IMR-90 (cell line): ENCODE results near the gene CNDP2. TPM values are rescaled to one million over a fixed set of nuclear protein-coding genes. Genes with fewer than 3 reads are reported as not detected.
A peak's percentile ranks its signal among the peaks of the same experiment; 100 is the strongest.

Source experiments
- ATAC-seq: fragments of 200-7000 bp; cut with Tn5 transposase; 2 replicates; pipeline ENCODE4 v1.9.1; 2020; ENCODE audit warnings: low read depth, mild to moderate bottlenecking, moderate library complexity
- BruUV-seq: library from RNA; stranded (reverse); fragments of 400-500 nt; replicated peaks from 2 replicates; lab custom pipeline; 2021; lab: Mats Ljungman, UMichigan
- CTCF ChIA-PET: fragments of 300-600 bp; formaldehyde crosslinking; extraction: SDS; loops from one replicate; lab custom pipeline; 2021; ENCODE audit warnings: antibody characterized with exemption; lab: Yijun Ruan, JAX
- POLR2A ChIA-PET: fragments of 300-600 bp; sonication (Branson Sonifier 250); formaldehyde crosslinking; loops from one replicate; lab custom pipeline; 2022; ENCODE audit warnings: antibody characterized with exemption; ENCODE audit not compliant: unreplicated experiment; lab: Charles Lee
- DNase-seq: peaks from one replicate; pipeline ENCODE4 v3.0.0; 2013
- H2AFZ ChIP-seq: replicated peaks from 2 replicates; pipeline ENCODE3; 2013; ENCODE audit warnings: low read length, mild to moderate bottlenecking; ENCODE audit not compliant: poor library complexity
- H2AK5ac ChIP-seq: 2 replicates; pipeline ENCODE4 v1.6.1; 2013; ENCODE audit warnings: low read depth, low read length, inconsistent platforms
- H2AK9ac ChIP-seq: replicated peaks from 2 replicates; pipeline ENCODE3; 2013; ENCODE audit warnings: mild to moderate bottlenecking, low read depth, low read length, moderate library complexity; ENCODE audit not compliant: poor library complexity
- H2BK120ac ChIP-seq: 2 replicates; pipeline ENCODE4 v1.6.1; 2013; ENCODE audit warnings: low read depth, low read length, inconsistent platforms
- H2BK15ac ChIP-seq: 3 replicates; pipeline ENCODE4 v1.6.1; 2013; ENCODE audit warnings: low read depth, low read length, inconsistent platforms
- H2BK20ac ChIP-seq: 2 replicates; pipeline ENCODE4 v1.6.1; 2013; ENCODE audit warnings: low read depth, mild to moderate bottlenecking, inconsistent platforms, low read length, moderate library complexity
- H2BK5ac ChIP-seq: 2 replicates; pipeline ENCODE4 v1.6.1; 2013; ENCODE audit warnings: mild to moderate bottlenecking, low read depth, low read length, inconsistent platforms; ENCODE audit not compliant: poor library complexity, severe bottlenecking
- H3K14ac ChIP-seq: replicated peaks from 2 replicates; pipeline ENCODE4 v1.6.1; 2013; ENCODE audit warnings: low read depth, low read length, inconsistent platforms
- H3K18ac ChIP-seq: 2 replicates; pipeline ENCODE4 v1.6.1; 2013; ENCODE audit warnings: low read depth, low read length, control low read depth
- H3K23ac ChIP-seq: 2 replicates; pipeline ENCODE4 v1.6.1; 2013; ENCODE audit warnings: low read depth, low read length, inconsistent platforms
- H3K27ac ChIP-seq: 2 replicates; pipeline ENCODE4 v1.5.1; 2013; ENCODE audit warnings: mild to moderate bottlenecking, control low read depth, low read length; ENCODE audit not compliant: insufficient read depth
- H3K27me3 ChIP-seq: 2 replicates; pipeline ENCODE4 v1.6.1; 2013; ENCODE audit warnings: low read length; ENCODE audit not compliant: control insufficient read depth, insufficient read depth
- H3K36me3 ChIP-seq: 2 replicates; pipeline ENCODE4 v1.6.1; 2013; ENCODE audit warnings: low read length, mixed read lengths; ENCODE audit not compliant: control insufficient read depth, insufficient read depth
- H3K4ac ChIP-seq: 2 replicates; pipeline ENCODE4 v1.6.1; 2013; ENCODE audit warnings: low read depth, low read length, inconsistent platforms
- H3K4me1 ChIP-seq: 2 replicates; pipeline ENCODE4 v1.6.1; 2013; ENCODE audit warnings: low read length, mixed read lengths; ENCODE audit not compliant: control insufficient read depth, insufficient read depth
- H3K4me2 ChIP-seq: 2 replicates; pipeline ENCODE4 v1.6.1; 2013; ENCODE audit warnings: low read depth, mild to moderate bottlenecking, control low read depth, low read length, moderate library complexity
- H3K4me3 ChIP-seq: 2 replicates; pipeline ENCODE4 v1.5.1; 2013; ENCODE audit warnings: low read depth, mild to moderate bottlenecking, control low read depth, low read length, moderate library complexity; ENCODE audit not compliant: insufficient read depth
- H3K56ac ChIP-seq: 2 replicates; pipeline ENCODE4 v1.6.1; 2013; ENCODE audit warnings: low read length, inconsistent platforms; ENCODE audit not compliant: insufficient read depth; ENCODE audit errors: extremely low read depth
- H3K79me1 ChIP-seq, 2 experiments: 2 replicates each; pipeline ENCODE4 v1.6.1; 2013; ENCODE audit warnings: low read length in 2 of 2, inconsistent platforms in 1 of 2, low read depth in 1 of 2
- H3K9ac ChIP-seq: 2 replicates; pipeline ENCODE4 v1.6.1; 2013; ENCODE audit warnings: low read depth, low read length, control low read depth
- H3K9me1 ChIP-seq: 2 replicates; pipeline ENCODE4 v1.6.1; 2013; ENCODE audit warnings: low read length, inconsistent platforms; ENCODE audit not compliant: insufficient read depth
- H3K9me3 ChIP-seq: 2 replicates; pipeline ENCODE4 v1.6.1; 2013; ENCODE audit warnings: low read length; ENCODE audit not compliant: control insufficient read depth, insufficient read depth
- H4K20me1 ChIP-seq: 2 replicates; pipeline ENCODE4 v1.6.1; 2013; ENCODE audit warnings: low read length, inconsistent platforms; ENCODE audit not compliant: insufficient read depth
- H4K5ac ChIP-seq: 2 replicates; pipeline ENCODE4 v1.6.1; 2013; ENCODE audit warnings: mild to moderate bottlenecking, low read depth, low read length, control low read depth
- H4K8ac ChIP-seq, 2 experiments: 2 replicates each; pipeline ENCODE4 v1.6.1; 2013; ENCODE audit warnings: low read depth in 2 of 2, low read length in 2 of 2, control low read depth in 1 of 2, inconsistent platforms in 1 of 2
- H4K91ac ChIP-seq: 2 replicates; pipeline ENCODE4 v1.6.1; 2013; ENCODE audit warnings: low read depth, low read length, inconsistent platforms; ENCODE audit not compliant: insufficient read depth
- CHD1 ChIP-seq: IDR thresholded peaks from 2 replicates; pipeline ENCODE4 v1.6.1; 2012; ENCODE audit warnings: low read depth, low read length, improper control_type of control experiment
- RAD21 ChIP-seq: IDR thresholded peaks from 2 replicates; pipeline ENCODE4 v1.6.1; 2012; ENCODE audit warnings: low read length, improper control_type of control experiment
- WGBS, 2 experiments: methylation state at CpG; one replicate each; pipeline versions ENCODE4 v1.1.5 to v1.1.7; 2013; ENCODE audit warnings: missing lambda C conversion rate in 2 of 2; ENCODE audit not compliant: insufficient read length in 1 of 2; ENCODE audit errors: extremely low coverage in 2 of 2; 5-methylcytosine and 5-hydroxymethylcytosine counted together
- dilution Hi-C: fragments of 300-500 bp; cut with HindIII; formaldehyde crosslinking; loops from one replicate; pipeline ENCODE4 v1.14.3; 2018; ENCODE audit warnings: low sequenced_read_pairs; ENCODE audit not compliant: unreplicated experiment
- in situ Hi-C: fragments of 300-500 bp; cut with MboI; formaldehyde crosslinking; loops from 3 replicates; pipeline ENCODE4 v1.14.3; 2019; ENCODE audit warnings: low sequenced_read_pairs, inconsistent platforms, mixed read lengths
- intact Hi-C: fragments of 100-400 bp; cut with micrococcal nuclease; formaldehyde crosslinking; loops from 2 replicates; pipeline ENCODE4 v1.10.0; 2022
- polyA plus RNA-seq, 3 experiments: library from polyadenylated mRNA; depleted of rRNA; stranded (reverse); fragments of >200 nt; gene quantifications; 2 replicates each; pipeline ENCODE4 v1.2.3, GENCODE V29; 2012; ENCODE audit warnings: low replicate concordance in 1 of 3
- total RNA-seq: library from RNA; depleted of rRNA; stranded (reverse); fragments of >200 nt; gene quantifications from 2 replicates; pipeline ENCODE4 v1.2.3, GENCODE V29; 2012

The CNDP2 gene
- total and polyA plus RNA-seq, 2 of the 4 experiments (the other 2 are of a cell fraction): 52.0 to 67.9 TPM

- TF ChIP-seq CHD1: 0 out of 2 replicates have a peak, but pooled peaks have one; percentile 78
- no peak for TF ChIP-seq RAD21
- Histone ChIP-seq H3K14ac (peak overlapping the region; percentile 44; the same call in 1 of the 2 replicates), H2AK9ac (peak overlapping the region; percentile 60), H2AFZ (peak overlapping the region; percentile 98), H3K18ac (no peak overlapping the region), H4K5ac (peak overlapping the region; percentile 49; the same call in 1 of the 2 replicates), H4K20me1 (no peaks in the 10 kb centered on the region), H4K8ac (peak overlapping the region; percentile 49 to 72), H2BK120ac (no peak overlapping the region), H3K79me1 (peaks cover 16 to 27% of the 10 kb centered on the region in 2 experiments), H3K56ac (peak overlapping the region; percentile 26; the same call in 1 of the 2 replicates), H3K9ac (peak overlapping the region; percentile 60), H2BK15ac (no peak overlapping the region), H3K36me3 (peaks cover 8% of the 10 kb centered on the region), H2BK20ac (no peak overlapping the region), H3K4me2 (peak overlapping the region; percentile 88), H4K91ac (peak overlapping the region; percentile 37; the same call in 1 of the 2 replicates), H3K4ac (peak overlapping the region; percentile 9), H3K27me3 (peaks cover 2% of the 10 kb centered on the region; the same call in 1 of the 2 replicates), H2AK5ac (0 out of 2 replicates have a peak overlapping the region, but pooled peaks have one; percentile 16), H3K4me1 (peaks cover 5% of the 10 kb centered on the region; the same call in 1 of the 2 replicates), H2BK5ac (peak overlapping the region; percentile 10), H3K4me3 (peak overlapping the region; percentile 79), H3K9me3 (peaks cover 3% of the 10 kb centered on the region; the same call in 1 of the 2 replicates), H3K9me1 (peaks cover 4% of the 10 kb centered on the region; the same call in 1 of the 2 replicates), H3K27ac (peak overlapping the region; percentile 61), H3K23ac (peak overlapping the region; percentile 60; the same call in 1 of the 2 replicates)
- DNase-seq (peak; percentile 42), ATAC-seq (peak; percentile 71)
- 0% methylated on average over 15 of the region's 48 CpGs; no CpG with 5 or more reads in 1 of the 2 experiments for WGBS, 2 experiments
- POLR2A ChIA-PET: interaction anchor here (0.6 kb wide), 2 partner anchors 55 to 648 kb away, joined by 4 to 10 read pairs; no protein-coding TSS in a partner anchor
- dilution Hi-C loops: no loop called here
- intact Hi-C loops: loop anchor here (2.0 to 5.0 kb wide), 3 partner anchors 56 to 1851 kb away; no protein-coding TSS in a partner anchor
- CTCF ChIA-PET: interaction anchor here (0.6 to 1.5 kb wide), 4 partner anchors 9 to 1507 kb away, joined by 3 to 4 read pairs (median 4); no protein-coding TSS in a partner anchor
- BruUV-seq: no TSS peak
- in situ Hi-C loops: no loop called here
Observed at GRCh38 chr18:74496508-74497323, 553 bp downstream of the CNDP2 start.
